CD14-positive monocyte (primary cell): ENCODE data around the gene FBH1. TPM values are rescaled to one million over a fixed set of nuclear protein-coding genes. Genes with fewer than 3 reads are reported as not detected.

ENCODE experiments used
- DNase-seq, 3 donors: peaks; one replicate each; pipeline ENCODE4 v3.0.0-alpha.2; 2011 to 2022
- H2AFZ ChIP-seq: 2 replicates; pipeline ENCODE4 v1.6.0; 2012; ENCODE audit warnings: mild to moderate bottlenecking, low read depth, low read length, inconsistent platforms; ENCODE audit not compliant: insufficient read depth, poor library complexity, severe bottlenecking
- H3K27ac ChIP-seq, 2 donors: 1 replicate in 1 of 2; 2 replicates in 1 of 2; pipeline ENCODE4 v1.5.1; 2012 to 2013; ENCODE audit warnings: low read length in 2 of 2, control low read depth in 1 of 2, inconsistent platforms in 1 of 2, low read depth in 1 of 2, mild to moderate bottlenecking in 1 of 2
- H3K27me3 ChIP-seq, 2 donors: one replicate each; pipeline versions ENCODE4 v1.6.0 to v1.6.1; 2011 to 2013; ENCODE audit warnings: low read length in 2 of 2; ENCODE audit not compliant: control insufficient read depth in 2 of 2, insufficient read depth in 2 of 2
- H3K36me3 ChIP-seq, 2 donors: replicated peaks in 1 of 2; 1 replicate in 1 of 2; 2 replicates in 1 of 2; pipeline versions ENCODE4 v1.5.1 to v1.6.1; 2012 to 2013; ENCODE audit warnings: low read length in 2 of 2, control low read depth in 1 of 2, inconsistent platforms in 1 of 2, mild to moderate bottlenecking in 1 of 2; ENCODE audit not compliant: insufficient read depth in 2 of 2, control insufficient read depth in 1 of 2
- H3K4me1 ChIP-seq, 2 donors: 1 replicate in 1 of 2; 2 replicates in 1 of 2; pipeline versions ENCODE4 v1.5.1 to v1.6.1; 2012 to 2013; ENCODE audit warnings: low read length in 2 of 2, control low read depth in 1 of 2, inconsistent platforms in 1 of 2, mild to moderate bottlenecking in 1 of 2, moderate library complexity in 1 of 2; ENCODE audit not compliant: insufficient read depth in 2 of 2, control insufficient read depth in 1 of 2
- H3K4me2 ChIP-seq: replicated peaks from 2 replicates; pipeline ENCODE3; 2012; ENCODE audit warnings: low read length, moderate library complexity, mild to moderate bottlenecking; ENCODE audit not compliant: poor library complexity, severe bottlenecking; ENCODE audit errors: extremely low read depth
- H3K4me3 ChIP-seq, 3 experiments: fragments of 200-600 bp in 1 of 3; sonication (generic) in 1 of 3; replicated peaks in 1 of 3; 1 replicate in 2 of 3; 2 replicates in 1 of 3; pipeline ENCODE4 v1.5.1; 2011 to 2013; ENCODE audit warnings: low read length in 3 of 3, mild to moderate bottlenecking in 3 of 3, control low read depth in 2 of 3, low read depth in 2 of 3, inconsistent platforms in 1 of 3, moderate library complexity in 1 of 3
- H3K79me2 ChIP-seq: 2 replicates; pipeline ENCODE4 v1.6.0; 2012; ENCODE audit warnings: mild to moderate bottlenecking, control low read depth, inconsistent platforms, low read length, moderate library complexity; ENCODE audit not compliant: insufficient read depth
- H3K9ac ChIP-seq: 2 replicates; pipeline ENCODE4 v1.6.0; 2017; ENCODE audit warnings: low read length, mild to moderate bottlenecking; ENCODE audit not compliant: insufficient read depth, poor library complexity, severe bottlenecking
- H3K9me3 ChIP-seq, 2 donors: replicated peaks in 1 of 2; 1 replicate in 1 of 2; 2 replicates in 1 of 2; pipeline versions ENCODE4 v1.5.1 to v1.6.1; 2012 to 2013; ENCODE audit warnings: low read length in 2 of 2, control low read depth in 1 of 2; ENCODE audit not compliant: control insufficient read depth in 1 of 2, insufficient read depth in 1 of 2
- H4K20me1 ChIP-seq: 2 replicates; pipeline ENCODE4 v1.6.0; 2012; ENCODE audit warnings: mild to moderate bottlenecking, low read length, control low read depth, moderate library complexity; ENCODE audit not compliant: insufficient read depth
- H3K27ac Mint-ChIP-seq, 7 donors: one replicate each; pipeline ENCODE4 v1.8.0; 2020; ENCODE audit warnings: mild to moderate bottlenecking in 7 of 7, mixed read lengths in 7 of 7, moderate library complexity in 6 of 7, inconsistent platforms in 2 of 7
- H3K27me3 Mint-ChIP-seq, 3 donors: one replicate each; pipeline ENCODE4 v1.8.0; 2021 to 2022; ENCODE audit warnings: low read depth in 3 of 3, mild to moderate bottlenecking in 3 of 3, mixed read lengths in 3 of 3, moderate library complexity in 3 of 3, inconsistent platforms in 1 of 3
- H3K36me3 Mint-ChIP-seq, 2 donors: one replicate each; pipeline ENCODE4 v1.8.0; 2020; ENCODE audit warnings: mixed read lengths in 2 of 2, inconsistent platforms in 1 of 2, mild to moderate bottlenecking in 1 of 2
- H3K4me1 Mint-ChIP-seq: one replicate; pipeline ENCODE4 v1.8.0; 2020; ENCODE audit warnings: mild to moderate bottlenecking, mixed read lengths
- H3K4me3 Mint-ChIP-seq, 2 donors: one replicate each; pipeline ENCODE4 v1.8.0; 2020; ENCODE audit warnings: mild to moderate bottlenecking in 2 of 2, mixed read lengths in 2 of 2, moderate library complexity in 1 of 2
- H3K9me3 Mint-ChIP-seq, 7 donors: one replicate each; pipeline ENCODE4 v1.8.0; 2020 to 2022; ENCODE audit warnings: mixed read lengths in 7 of 7, mild to moderate bottlenecking in 6 of 7, moderate library complexity in 6 of 7, inconsistent platforms in 2 of 7
- WGBS: methylation state at CpG from one replicate; pipeline ENCODE4 v1.1.5; 2013; ENCODE audit warnings: missing lambda C conversion rate; ENCODE audit not compliant: insufficient coverage; 5-methylcytosine and 5-hydroxymethylcytosine counted together
- intact Hi-C, 2 donors: fragments of 100-400 bp; cut with micrococcal nuclease; formaldehyde crosslinking; loops; one replicate each; pipeline versions ENCODE4 v1.15.0 to v1.15.1; 2023
- polyA plus RNA-seq, 3 donors: library from polyadenylated mRNA; depleted of rRNA in 1 of 3; unstranded in 2 of 3; stranded (reverse) in 1 of 3; fragments of 300-500 nt in 2 of 3; fragments of >200 nt in 1 of 3; fragmentation: Illumina TruSeq in 2 of 3; gene quantifications; 1 replicate in 2 of 3; 2 replicates in 1 of 3; pipeline ENCODE4 v1.2.3, GENCODE V29; 2012 to 2021
- TF ChIP-seq, protein P1 (sequence below): fragments of 200-600 bp; IDR thresholded peaks from one replicate; pipeline ENCODE4 v1.8.0; 2022; ENCODE audit warnings: antibody characterized with exemption, mild to moderate bottlenecking

The FBH1 gene
- polyA plus RNA-seq, 3 donors = 33.9 to 73.3 (median 48.3) TPM

DNA sequence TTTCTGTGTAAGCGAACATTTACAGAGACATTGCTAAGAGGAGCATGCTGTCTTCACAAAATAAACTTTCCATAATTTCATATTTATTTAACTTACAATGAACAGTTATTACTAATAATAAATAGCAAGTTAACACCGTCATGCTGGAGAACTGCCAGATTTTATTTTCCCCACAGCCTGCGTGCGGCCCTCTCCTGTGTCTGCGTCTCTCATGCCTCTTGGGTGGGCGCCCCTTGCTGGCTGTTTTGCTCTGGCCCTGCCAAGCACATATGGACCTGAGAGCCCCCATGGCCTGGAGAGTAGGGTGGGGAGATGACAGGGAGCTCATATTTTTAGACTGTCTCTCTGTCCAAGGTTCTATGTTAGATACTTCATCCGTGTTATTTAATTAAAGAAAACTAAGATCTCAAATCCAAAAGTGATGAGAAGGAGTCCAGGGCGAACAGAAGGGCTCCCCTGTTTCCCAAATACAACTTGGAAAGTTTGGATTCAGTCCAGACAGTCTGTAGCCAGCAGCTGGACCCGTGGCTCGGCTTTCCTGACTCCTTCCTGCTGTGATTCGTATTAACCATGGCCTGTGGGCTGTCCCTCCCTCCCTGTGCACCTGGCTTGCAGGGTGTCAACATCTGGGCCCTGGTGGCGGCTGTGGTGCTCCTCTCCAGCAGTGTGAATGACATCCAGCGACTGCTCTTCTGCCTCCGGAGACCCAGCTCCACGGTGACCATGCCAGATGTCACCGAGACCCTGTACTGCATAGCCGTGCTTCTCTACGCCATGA lies 20.5 kb downstream of the FBH1 start:
- Mint-ChIP-seq H3K27ac (peak overlapping the region in 3 of 7 donors; percentile 32 to 44 (median 44)), H3K4me1 (no peaks in the 10 kb centered on the region), H3K9me3 (no peaks in the 10 kb centered on the region), H3K36me3 (peaks cover 82 to 95% of the 10 kb centered on the region in 2 donors), H3K4me3 (no peak overlapping the region), H3K27me3 (peaks cover 0 to 2% (median 0%) of the 10 kb centered on the region in 3 donors)
- TF ChIP-seq, protein P1, sequence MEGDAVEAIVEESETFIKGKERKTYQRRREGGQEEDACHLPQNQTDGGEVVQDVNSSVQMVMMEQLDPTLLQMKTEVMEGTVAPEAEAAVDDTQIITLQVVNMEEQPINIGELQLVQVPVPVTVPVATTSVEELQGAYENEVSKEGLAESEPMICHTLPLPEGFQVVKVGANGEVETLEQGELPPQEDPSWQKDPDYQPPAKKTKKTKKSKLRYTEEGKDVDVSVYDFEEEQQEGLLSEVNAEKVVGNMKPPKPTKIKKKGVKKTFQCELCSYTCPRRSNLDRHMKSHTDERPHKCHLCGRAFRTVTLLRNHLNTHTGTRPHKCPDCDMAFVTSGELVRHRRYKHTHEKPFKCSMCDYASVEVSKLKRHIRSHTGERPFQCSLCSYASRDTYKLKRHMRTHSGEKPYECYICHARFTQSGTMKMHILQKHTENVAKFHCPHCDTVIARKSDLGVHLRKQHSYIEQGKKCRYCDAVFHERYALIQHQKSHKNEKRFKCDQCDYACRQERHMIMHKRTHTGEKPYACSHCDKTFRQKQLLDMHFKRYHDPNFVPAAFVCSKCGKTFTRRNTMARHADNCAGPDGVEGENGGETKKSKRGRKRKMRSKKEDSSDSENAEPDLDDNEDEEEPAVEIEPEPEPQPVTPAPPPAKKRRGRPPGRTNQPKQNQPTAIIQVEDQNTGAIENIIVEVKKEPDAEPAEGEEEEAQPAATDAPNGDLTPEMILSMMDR = no peak
- peaks cover 79 to 97% of the 10 kb centered on the region in 2 donors for H3K36me3 ChIP-seq
- DNase-seq = no peak
- H3K27me3 ChIP-seq = no peaks in the 10 kb centered on the region
- H3K4me1 ChIP-seq = no peaks in the 10 kb centered on the region
- no peaks in the 10 kb centered on the region for H3K9me3 ChIP-seq
- H3K4me3 ChIP-seq = no peak overlapping the region
- H3K9ac ChIP-seq = no peak overlapping the region
- peaks cover 5% of the 10 kb centered on the region for H4K20me1 ChIP-seq
- H3K27ac ChIP-seq = no peak overlapping the region
- intact Hi-C loops = no loop called here
- H3K79me2 ChIP-seq = no peaks in the 10 kb centered on the region
- H2AFZ ChIP-seq = no peak overlapping the region
- 93% methylated on average over 10 of the region's 18 CpGs for WGBS
- H3K4me2 ChIP-seq = no peak overlapping the region

DNA sequence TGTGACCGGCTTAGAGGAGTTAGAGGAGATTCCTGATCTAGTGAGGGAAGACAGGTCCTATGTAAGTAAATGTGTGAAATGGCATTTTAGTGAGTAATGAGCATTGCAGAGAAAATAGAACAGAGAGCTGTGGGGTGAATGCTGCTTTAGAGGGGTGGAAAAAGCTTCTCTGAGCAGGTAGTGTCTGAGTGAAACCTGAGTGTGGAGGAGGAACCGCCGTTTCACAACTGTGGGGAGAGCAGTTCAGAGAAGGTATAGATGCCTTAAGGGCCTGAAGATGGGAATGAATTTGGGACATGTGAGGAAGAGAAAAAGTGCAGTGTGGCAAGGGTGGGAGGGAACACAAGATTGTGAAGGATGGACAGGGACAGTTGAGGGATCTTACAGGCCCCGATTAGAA lies 21.6 kb downstream of the FBH1 start:
- Histone ChIP-seq H3K9ac (no peak overlapping the region), H3K36me3 (peaks cover 81 to 97% of the 10 kb centered on the region in 2 donors), H3K9me3 (no peaks in the 10 kb centered on the region), H3K4me1 (no peaks in the 10 kb centered on the region), H3K4me3 (no peak overlapping the region), H3K79me2 (no peaks in the 10 kb centered on the region), H3K27me3 (no peaks in the 10 kb centered on the region), H2AFZ (no peak overlapping the region), H3K4me2 (no peak overlapping the region), H4K20me1 (peaks cover 5% of the 10 kb centered on the region), H3K27ac (peak overlapping the region in 1 of 2 donors; percentile 36)
- no peaks in the 10 kb centered on the region for H3K9me3 Mint-ChIP-seq
- peaks cover 84 to 95% of the 10 kb centered on the region in 2 donors for H3K36me3 Mint-ChIP-seq
- no peaks in the 10 kb centered on the region for H3K4me1 Mint-ChIP-seq
- 98% methylated on average over 4 of the region's 4 CpGs for WGBS
- TF ChIP-seq, protein P1 = no peak
- H3K27ac Mint-ChIP-seq = peak overlapping the region in 3 of 7 donors; percentile 11 to 48 (median 41)
- intact Hi-C loops = no loop called here
- DNase-seq = no peak
- H3K4me3 Mint-ChIP-seq = no peak overlapping the region
- H3K27me3 Mint-ChIP-seq = peaks cover 0 to under 1% (median 0%) of the 10 kb centered on the region in 3 donors
